Activated CD4-positive, CD25-positive, alpha-beta regulatory T cell treated with anti-CD3 and anti-CD28 coated beads, Interleukin-2, amount 50 U/mL, for 24 hours (primary cell): ENCODE measurements around the gene TIGD3.
A peak's percentile ranks its signal among the peaks of the same experiment; 100 is the strongest.

Source experiments
- ATAC-seq, 2 donors: fragments of 150-1000 bp; cut with Tn5 transposase; one replicate each; pipeline ENCODE4 v1.10.0; 2021; ENCODE audit warnings: mild to moderate bottlenecking in 1 of 2, moderate library complexity in 1 of 2

The TIGD3 gene

GRCh38 chr11:65390996-65391395, 36.4 kb downstream of the TIGD3 start:
- ATAC-seq = no peak

GRCh38 chr11:65392186-65392829, 37.8 kb downstream of the TIGD3 start:
- no peak for ATAC-seq

- ATAC-seq = no peak
Measured at GRCh38 chr11:65392899-65393298, 38.3 kb downstream of the TIGD3 start.

GRCh38 chr11:65393513-65394079, 39.0 kb downstream of the TIGD3 start:
- no peak for ATAC-seq

GRCh38 chr11:65394125-65394536, 39.6 kb downstream of the TIGD3 start:
- no peak for ATAC-seq

- ATAC-seq = no peak
Measured at GRCh38 chr11:65395961-65396530, 41.5 kb downstream of the TIGD3 start.

- no peak for ATAC-seq
Measured at GRCh38 chr11:65396769-65397745, 42.5 kb downstream of the TIGD3 start.

GRCh38 chr11:65398362-65398910, 43.9 kb downstream of the TIGD3 start:
- no peak for ATAC-seq

- no peak for ATAC-seq
Measured at GRCh38 chr11:65399249-65399648, 44.7 kb downstream of the TIGD3 start.

- no peak for ATAC-seq
Measured at GRCh38 chr11:65399845-65400244, 45.3 kb downstream of the TIGD3 start.

GRCh38 chr11:65400307-65401072, 45.9 kb downstream of the TIGD3 start:
- no peak for ATAC-seq

GRCh38 chr11:65401073-65401802, 46.7 kb downstream of the TIGD3 start:
- no peak for ATAC-seq

GRCh38 chr11:65401803-65402248, 47.3 kb downstream of the TIGD3 start:
- no peak for ATAC-seq

- no peak for ATAC-seq
Measured at GRCh38 chr11:65402790-65403189, 48.2 kb downstream of the TIGD3 start.

GRCh38 chr11:65403607-65404121, 49.1 kb downstream of the TIGD3 start:
- peak in 1 of 2 donors; percentile 36 for ATAC-seq

- ATAC-seq = no peak
Measured at GRCh38 chr11:65404210-65404609, 49.7 kb downstream of the TIGD3 start.

- no peak for ATAC-seq
Measured at GRCh38 chr11:65404638-65405339, 50.2 kb downstream of the TIGD3 start.
